ENCODE measurements around the gene IFT80. TPM values are rescaled to one million over a fixed set of nuclear protein-coding genes. Genes with fewer than 3 reads are reported as not detected.

Gene IFT80
- polyA plus RNA-seq, 1 donor (not counting 4 experiments of a cell fraction or from before 2014, with no cell fraction given): 23.6 TPM

GRCh38 chr3:160265088-160265487 is 133.9 kb downstream of the IFT80 start:
- Histone ChIP-seq H3K27me3 (ENCODE audit: control insufficient read depth, extremely low read depth, insufficient read depth, low read length) (no peaks in the 10 kb centered on the region), H3K4me2 (ENCODE audit: control insufficient read depth, extremely low read depth, insufficient read depth, low read depth, low read length) (no peak overlapping the region), H3K4me3 (ENCODE audit: control insufficient read depth in 2 of 3, extremely low read depth in 1 of 3, insufficient read depth in 2 of 3, low read depth in 1 of 3, low read length in 3 of 3) (no peak overlapping the region), H4K20me1 (ENCODE audit: control insufficient read depth, extremely low read depth, insufficient read depth, low read length) (no peaks in the 10 kb centered on the region), H3K9me1 (ENCODE audit: control insufficient read depth, extremely low read depth, insufficient read depth, low read length) (no peaks in the 10 kb centered on the region), H2AFZ (ENCODE audit: control insufficient read depth, low read length) (no peak overlapping the region), H3K79me2 (ENCODE audit: control insufficient read depth, insufficient read depth, low read length) (no peaks in the 10 kb centered on the region), H3K9me3 (ENCODE audit: control insufficient read depth, low read depth, low read length) (no peaks in the 10 kb centered on the region), H3K27ac (ENCODE audit: control insufficient read depth, insufficient read depth, low read length) (no peak overlapping the region), H3K4me1 (ENCODE audit: control insufficient read depth, extremely low read depth, insufficient read depth, low read length) (no peaks in the 10 kb centered on the region), H3K36me3 (ENCODE audit: control insufficient read depth in 2 of 2, extremely low read depth in 1 of 2, insufficient read depth in 2 of 2, low read length in 2 of 2) (no peaks in the 10 kb centered on the region), H3K9ac (ENCODE audit: control insufficient read depth, extremely low read depth, insufficient read depth, low read length) (no peak overlapping the region)
- no peak for FAIRE-seq
- dilution Hi-C loops (cut with MboI; ENCODE audit: extremely low pct_ligation_motif_present, low sequenced_read_pairs): no loop called here
- DNase-seq (ENCODE audit: low read depth, low spot score): no peak
- no peak for TF ChIP-seq CTCF (optimal IDR thresholded peaks at IDR 0.05 in 1 of 3, IDR thresholded peaks at IDR 0.05 in 1 of 3, conservative IDR thresholded peaks at IDR 0.05 in 1 of 3; ENCODE audit: extremely low read depth in 1 of 3, insufficient read depth in 2 of 3, low read length in 3 of 3)
- no peak for TF ChIP-seq EZH2 (IDR thresholded peaks at IDR 0.05; ENCODE audit: low read length)

GRCh38 chr3:160260587-160261270 is 138.3 kb downstream of the IFT80 start:
- Histone ChIP-seq H3K4me3 (ENCODE audit: control insufficient read depth in 2 of 3, extremely low read depth in 1 of 3, insufficient read depth in 2 of 3, low read depth in 1 of 3, low read length in 3 of 3) (no peak overlapping the region), H3K4me1 (ENCODE audit: control insufficient read depth, extremely low read depth, insufficient read depth, low read length) (no peaks in the 10 kb centered on the region)

More at GRCh38 chr3:160260587-160261270, 138.3 kb downstream of the IFT80 start:
- H3K27me3 ChIP-seq (ENCODE audit: control insufficient read depth, extremely low read depth, insufficient read depth, low read length): no peaks in the 10 kb centered on the region
- H3K9me1 ChIP-seq (ENCODE audit: control insufficient read depth, extremely low read depth, insufficient read depth, low read length): no peaks in the 10 kb centered on the region
- FAIRE-seq (no peak), DNase-seq (ENCODE audit: low read depth, low spot score) (no peak)
- H3K9me3 ChIP-seq (ENCODE audit: control insufficient read depth, low read depth, low read length): no peaks in the 10 kb centered on the region
- H4K20me1 ChIP-seq (ENCODE audit: control insufficient read depth, extremely low read depth, insufficient read depth, low read length): no peaks in the 10 kb centered on the region
- no peak overlapping the region for H3K27ac ChIP-seq (ENCODE audit: control insufficient read depth, insufficient read depth, low read length)
- H2AFZ ChIP-seq (ENCODE audit: control insufficient read depth, low read length): no peak overlapping the region
- no peaks in the 10 kb centered on the region for H3K36me3 ChIP-seq (ENCODE audit: control insufficient read depth in 2 of 2, extremely low read depth in 1 of 2, insufficient read depth in 2 of 2, low read length in 2 of 2)
- dilution Hi-C loops (cut with MboI; ENCODE audit: extremely low pct_ligation_motif_present, low sequenced_read_pairs): no loop called here
- no peak for TF ChIP-seq CTCF (optimal IDR thresholded peaks at IDR 0.05 in 1 of 3, IDR thresholded peaks at IDR 0.05 in 1 of 3, conservative IDR thresholded peaks at IDR 0.05 in 1 of 3; ENCODE audit: extremely low read depth in 1 of 3, insufficient read depth in 2 of 3, low read length in 3 of 3)
- no peak for TF ChIP-seq EZH2 (IDR thresholded peaks at IDR 0.05; ENCODE audit: low read length)
- H3K4me2 ChIP-seq (ENCODE audit: control insufficient read depth, extremely low read depth, insufficient read depth, low read depth, low read length): no peak overlapping the region
- no peaks in the 10 kb centered on the region for H3K79me2 ChIP-seq (ENCODE audit: control insufficient read depth, insufficient read depth, low read length)
- H3K9ac ChIP-seq (ENCODE audit: control insufficient read depth, extremely low read depth, insufficient read depth, low read length): no peak overlapping the region

Data from keratinocyte (primary cell).